ENCODE measurements around the gene CARD9.

DNA sequence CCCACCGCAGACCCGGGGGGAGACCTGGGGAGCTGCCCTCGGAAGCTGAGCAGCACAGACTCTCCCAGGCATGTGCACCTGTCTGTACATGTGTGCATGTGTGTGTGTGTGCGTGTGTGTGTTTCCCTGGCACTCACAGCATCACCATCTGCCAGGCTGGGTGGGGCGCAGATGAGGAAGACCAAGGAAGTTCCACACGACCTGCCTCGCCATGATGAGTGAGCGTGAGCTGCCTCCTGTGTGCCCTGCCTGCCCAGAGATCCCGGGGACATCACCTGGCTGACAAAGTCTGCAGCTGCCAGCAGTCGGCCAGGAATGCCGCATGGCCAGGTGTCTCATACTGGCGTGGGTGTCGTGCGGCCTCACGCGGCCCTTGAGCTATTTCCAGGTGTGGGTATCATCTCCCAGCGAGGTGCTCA is 50.1 kb downstream of the CARD9 start:
- TF ChIP-seq, protein P1, sequence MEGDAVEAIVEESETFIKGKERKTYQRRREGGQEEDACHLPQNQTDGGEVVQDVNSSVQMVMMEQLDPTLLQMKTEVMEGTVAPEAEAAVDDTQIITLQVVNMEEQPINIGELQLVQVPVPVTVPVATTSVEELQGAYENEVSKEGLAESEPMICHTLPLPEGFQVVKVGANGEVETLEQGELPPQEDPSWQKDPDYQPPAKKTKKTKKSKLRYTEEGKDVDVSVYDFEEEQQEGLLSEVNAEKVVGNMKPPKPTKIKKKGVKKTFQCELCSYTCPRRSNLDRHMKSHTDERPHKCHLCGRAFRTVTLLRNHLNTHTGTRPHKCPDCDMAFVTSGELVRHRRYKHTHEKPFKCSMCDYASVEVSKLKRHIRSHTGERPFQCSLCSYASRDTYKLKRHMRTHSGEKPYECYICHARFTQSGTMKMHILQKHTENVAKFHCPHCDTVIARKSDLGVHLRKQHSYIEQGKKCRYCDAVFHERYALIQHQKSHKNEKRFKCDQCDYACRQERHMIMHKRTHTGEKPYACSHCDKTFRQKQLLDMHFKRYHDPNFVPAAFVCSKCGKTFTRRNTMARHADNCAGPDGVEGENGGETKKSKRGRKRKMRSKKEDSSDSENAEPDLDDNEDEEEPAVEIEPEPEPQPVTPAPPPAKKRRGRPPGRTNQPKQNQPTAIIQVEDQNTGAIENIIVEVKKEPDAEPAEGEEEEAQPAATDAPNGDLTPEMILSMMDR (IDR thresholded peaks at IDR 0.05): no peak
- TF ChIP-seq POLR2A (IDR thresholded peaks at IDR 0.05): no peak

All from stomach (tissue), 4 donors.